IgD-negative memory B cell (primary cell): ENCODE measurements around the gene ARRB1. TPM values are rescaled to one million over a fixed set of nuclear protein-coding genes. Genes with fewer than 3 reads are reported as not detected.

Source experiments
- H3K27ac Mint-ChIP-seq, 3 donors: one replicate each; pipeline ENCODE4 v1.8.0; 2020 to 2022; ENCODE audit warnings: mild to moderate bottlenecking in 3 of 3, mixed read lengths in 3 of 3, moderate library complexity in 1 of 3
- H3K27me3 Mint-ChIP-seq: one replicate; pipeline ENCODE4 v1.8.0; 2021; ENCODE audit warnings: mixed read lengths
- H3K36me3 Mint-ChIP-seq: one replicate; pipeline ENCODE4 v1.8.0; 2020; ENCODE audit warnings: mild to moderate bottlenecking, mixed read lengths
- H3K4me1 Mint-ChIP-seq, 3 donors: one replicate each; pipeline ENCODE4 v1.8.0; 2020 to 2022; ENCODE audit warnings: mixed read lengths in 3 of 3, mild to moderate bottlenecking in 1 of 3
- H3K4me3 Mint-ChIP-seq, 4 donors: one replicate each; pipeline ENCODE4 v1.8.0; 2020 to 2022; ENCODE audit warnings: mild to moderate bottlenecking in 4 of 4, mixed read lengths in 4 of 4, moderate library complexity in 3 of 4
- H3K9me3 Mint-ChIP-seq, 3 donors: one replicate each; pipeline ENCODE4 v1.8.0; 2020 to 2021; ENCODE audit warnings: mixed read lengths in 3 of 3, mild to moderate bottlenecking in 1 of 3
- polyA plus RNA-seq: library from polyadenylated mRNA; unstranded; fragments of 300-500 nt; fragmentation: Illumina TruSeq; gene quantifications from one replicate; pipeline ENCODE4 v1.2.3, GENCODE V29; 2021

Gene ARRB1
- polyA plus RNA-seq, 1 donor from 2014 or later = 3.0 TPM

GRCh38 chr11:75326439-75326810 lies 25.0 kb downstream of the ARRB1 start:
- H3K36me3 Mint-ChIP-seq = no peaks in the 10 kb centered on the region
- peak overlapping the region in 1 of 3 donors; percentile 74 for H3K27ac Mint-ChIP-seq
- no peaks in the 10 kb centered on the region for H3K9me3 Mint-ChIP-seq
- H3K4me3 Mint-ChIP-seq = no peak overlapping the region
- no peaks in the 10 kb centered on the region for H3K27me3 Mint-ChIP-seq
- peaks cover 0 to 5% (median 5%) of the 10 kb centered on the region in 3 donors for H3K4me1 Mint-ChIP-seq

DNA sequence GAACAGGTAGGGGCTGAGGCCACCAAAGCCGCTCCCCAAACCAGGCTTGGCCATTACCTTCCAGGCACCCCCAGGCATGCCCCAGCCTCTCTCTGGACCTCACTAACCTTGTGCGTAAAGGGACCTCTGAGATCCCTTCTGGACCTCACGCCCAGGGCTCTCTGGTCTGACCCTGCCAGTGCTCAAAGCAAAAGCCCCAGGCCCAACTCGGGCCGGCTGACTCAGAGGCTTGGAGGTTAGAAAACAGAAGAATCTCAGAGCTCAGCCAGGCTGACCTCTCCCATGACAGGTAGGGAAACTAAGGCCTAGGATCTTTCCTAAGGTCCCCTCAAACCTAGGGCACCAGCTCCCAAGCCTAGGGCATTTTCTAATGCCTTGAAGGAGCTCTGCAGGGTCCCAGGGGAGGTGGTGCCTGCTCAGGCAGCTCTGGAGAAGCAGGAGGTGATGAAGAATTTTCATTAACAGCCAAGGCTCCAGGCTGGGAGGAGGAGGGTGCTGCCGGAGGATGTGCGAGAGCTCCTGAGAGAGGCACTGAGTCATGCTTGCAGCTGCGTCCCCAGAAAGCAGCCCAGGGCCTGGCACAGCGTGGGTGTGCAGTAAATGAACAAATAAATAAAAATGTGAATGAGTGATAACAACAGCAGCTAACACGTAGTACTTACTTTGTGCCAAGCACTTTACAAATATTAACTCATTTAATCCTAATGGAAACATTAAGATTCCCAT lies 25.6 kb downstream of the ARRB1 start:
- no peaks in the 10 kb centered on the region for H3K27me3 Mint-ChIP-seq
- peaks cover 0 to 5% (median 5%) of the 10 kb centered on the region in 3 donors for H3K4me1 Mint-ChIP-seq
- H3K9me3 Mint-ChIP-seq = no peaks in the 10 kb centered on the region
- no peak overlapping the region for H3K4me3 Mint-ChIP-seq
- peak overlapping the region in 1 of 3 donors; percentile 74 for H3K27ac Mint-ChIP-seq
- H3K36me3 Mint-ChIP-seq = no peaks in the 10 kb centered on the region

GRCh38 chr11:75324740-75325139 lies 26.7 kb downstream of the ARRB1 start:
- no peaks in the 10 kb centered on the region for H3K27me3 Mint-ChIP-seq
- no peaks in the 10 kb centered on the region for H3K36me3 Mint-ChIP-seq
- H3K4me1 Mint-ChIP-seq = peaks cover 0 to 3% (median 0%) of the 10 kb centered on the region in 3 donors
- H3K27ac Mint-ChIP-seq = no peak overlapping the region
- no peak overlapping the region for H3K4me3 Mint-ChIP-seq
- H3K9me3 Mint-ChIP-seq = no peaks in the 10 kb centered on the region

- H3K36me3 Mint-ChIP-seq = no peaks in the 10 kb centered on the region
- no peaks in the 10 kb centered on the region for H3K9me3 Mint-ChIP-seq
- H3K4me1 Mint-ChIP-seq = peaks cover 0 to 3% (median 0%) of the 10 kb centered on the region in 3 donors
- H3K4me3 Mint-ChIP-seq = no peak overlapping the region
- H3K27me3 Mint-ChIP-seq = no peaks in the 10 kb centered on the region
- no peak overlapping the region for H3K27ac Mint-ChIP-seq
Measured at GRCh38 chr11:75324189-75324588, 27.3 kb downstream of the ARRB1 start.

- H3K4me1 Mint-ChIP-seq = peaks cover 0 to 2% (median 0%) of the 10 kb centered on the region in 3 donors
- H3K27me3 Mint-ChIP-seq = no peaks in the 10 kb centered on the region
- H3K4me3 Mint-ChIP-seq = no peak overlapping the region
- H3K9me3 Mint-ChIP-seq = no peaks in the 10 kb centered on the region
- H3K27ac Mint-ChIP-seq = no peak overlapping the region
- H3K36me3 Mint-ChIP-seq = no peaks in the 10 kb centered on the region
Measured at GRCh38 chr11:75323609-75324008, 27.9 kb downstream of the ARRB1 start.

- H3K27ac Mint-ChIP-seq = no peak overlapping the region
- H3K36me3 Mint-ChIP-seq = no peaks in the 10 kb centered on the region
- H3K4me1 Mint-ChIP-seq = no peaks in the 10 kb centered on the region
- no peaks in the 10 kb centered on the region for H3K27me3 Mint-ChIP-seq
- no peak overlapping the region for H3K4me3 Mint-ChIP-seq
- no peaks in the 10 kb centered on the region for H3K9me3 Mint-ChIP-seq
Measured at GRCh38 chr11:75320643-75321042, 30.8 kb downstream of the ARRB1 start.

GRCh38 chr11:75320046-75320618 lies 31.3 kb downstream of the ARRB1 start:
- Mint-ChIP-seq H3K27ac (no peak overlapping the region), H3K4me1 (no peaks in the 10 kb centered on the region), H3K4me3 (no peak overlapping the region), H3K9me3 (no peaks in the 10 kb centered on the region), H3K27me3 (no peaks in the 10 kb centered on the region), H3K36me3 (no peaks in the 10 kb centered on the region)

- Mint-ChIP-seq H3K27me3 (no peaks in the 10 kb centered on the region), H3K27ac (no peak overlapping the region), H3K4me1 (no peaks in the 10 kb centered on the region), H3K36me3 (no peaks in the 10 kb centered on the region), H3K4me3 (no peak overlapping the region), H3K9me3 (no peaks in the 10 kb centered on the region)
Measured at GRCh38 chr11:75319035-75319877, 32.2 kb downstream of the ARRB1 start.

DNA sequence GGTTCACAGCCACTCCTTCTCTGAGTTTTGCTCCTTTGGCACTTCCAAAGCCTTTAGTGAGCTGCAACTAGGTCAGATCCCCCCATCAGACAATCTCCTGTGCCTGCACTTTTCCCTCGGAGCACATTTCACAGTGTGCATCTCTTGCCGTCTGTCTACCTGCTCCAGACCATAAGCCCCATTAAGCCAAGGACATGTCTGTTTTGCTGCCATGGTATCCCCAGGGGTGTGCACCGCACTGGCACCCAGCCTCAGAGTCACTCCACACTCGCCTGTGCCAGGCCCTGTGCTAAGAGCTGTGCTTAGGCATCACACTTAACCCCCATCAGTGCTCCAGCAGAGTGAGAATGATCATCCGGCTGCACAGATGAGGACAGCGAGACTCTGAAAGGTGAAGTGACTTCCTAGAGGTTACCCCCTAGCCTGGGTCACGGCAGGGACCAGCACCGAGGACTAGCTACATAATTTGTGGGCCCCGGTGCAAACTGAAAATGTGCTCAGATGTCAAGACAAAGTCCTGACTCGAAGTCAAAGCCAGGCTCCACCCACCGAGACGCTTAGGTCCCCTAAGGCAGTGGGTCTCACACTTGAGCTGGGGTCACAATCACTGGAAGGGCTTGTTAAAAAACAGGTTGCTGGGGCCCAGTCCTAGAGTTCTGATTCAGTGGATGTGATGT lies 33.9 kb downstream of the ARRB1 start:
- H3K9me3 Mint-ChIP-seq = no peaks in the 10 kb centered on the region
- H3K4me3 Mint-ChIP-seq = no peak overlapping the region
- no peaks in the 10 kb centered on the region for H3K27me3 Mint-ChIP-seq
- no peaks in the 10 kb centered on the region for H3K4me1 Mint-ChIP-seq
- H3K27ac Mint-ChIP-seq = no peak overlapping the region
- H3K36me3 Mint-ChIP-seq = no peaks in the 10 kb centered on the region

DNA sequence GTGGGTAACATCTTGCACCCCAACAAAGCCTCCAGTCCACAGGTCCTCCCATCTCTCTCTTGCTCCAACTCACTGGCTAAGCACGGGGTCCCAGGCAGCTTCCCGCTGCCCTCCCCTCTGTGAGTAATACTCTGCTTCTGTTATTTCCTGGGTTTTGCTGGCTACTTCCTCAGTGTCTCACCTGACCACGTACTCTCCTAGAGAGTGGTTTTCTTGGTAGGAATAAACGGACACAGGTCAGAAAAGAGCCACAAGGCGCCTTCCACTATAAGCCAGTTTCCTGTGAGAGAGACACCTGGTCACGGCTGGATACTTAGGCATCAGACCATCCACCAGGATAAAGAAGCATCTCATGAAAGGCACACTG lies 36.0 kb downstream of the ARRB1 start:
- peaks cover 0 to 2% (median 0%) of the 10 kb centered on the region in 3 donors for H3K9me3 Mint-ChIP-seq
- H3K4me3 Mint-ChIP-seq = no peak overlapping the region
- H3K27me3 Mint-ChIP-seq = no peaks in the 10 kb centered on the region
- H3K27ac Mint-ChIP-seq = no peak overlapping the region
- H3K4me1 Mint-ChIP-seq = no peaks in the 10 kb centered on the region
- H3K36me3 Mint-ChIP-seq = no peaks in the 10 kb centered on the region

GRCh38 chr11:75314771-75315438 lies 36.6 kb downstream of the ARRB1 start:
- Mint-ChIP-seq H3K27me3 (peaks cover 1% of the 10 kb centered on the region), H3K4me1 (no peaks in the 10 kb centered on the region), H3K27ac (no peak overlapping the region), H3K9me3 (peaks cover 0 to 2% (median 0%) of the 10 kb centered on the region in 3 donors), H3K36me3 (no peaks in the 10 kb centered on the region), H3K4me3 (no peak overlapping the region)

- H3K27ac Mint-ChIP-seq = no peak overlapping the region
- no peaks in the 10 kb centered on the region for H3K4me1 Mint-ChIP-seq
- no peak overlapping the region for H3K4me3 Mint-ChIP-seq
- H3K9me3 Mint-ChIP-seq = peaks cover 0 to 2% (median 0%) of the 10 kb centered on the region in 3 donors
- H3K27me3 Mint-ChIP-seq = peaks cover 1% of the 10 kb centered on the region
- no peaks in the 10 kb centered on the region for H3K36me3 Mint-ChIP-seq
Measured at GRCh38 chr11:75313513-75314272, 37.8 kb downstream of the ARRB1 start.

DNA sequence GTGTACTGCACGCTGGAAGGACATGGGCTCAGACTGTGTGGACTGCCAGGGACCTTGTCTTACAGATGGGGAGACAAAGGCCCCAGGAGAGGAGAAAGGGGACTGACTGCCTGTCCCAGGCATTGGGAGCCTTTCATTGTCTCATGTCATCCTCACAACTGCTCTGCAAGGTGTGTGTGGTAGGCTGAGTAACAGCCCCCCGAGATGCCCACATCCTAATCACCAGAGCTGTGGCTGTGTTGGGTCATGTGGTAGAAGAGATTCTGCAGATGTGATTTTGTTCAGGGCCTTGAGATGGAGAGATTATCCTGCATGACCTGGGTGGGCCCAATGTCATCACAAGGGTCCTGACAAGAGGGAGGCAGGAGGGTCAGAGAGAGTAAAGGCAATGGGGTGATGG lies 39.1 kb downstream of the ARRB1 start:
- H3K4me1 Mint-ChIP-seq = no peaks in the 10 kb centered on the region
- no peaks in the 10 kb centered on the region for H3K36me3 Mint-ChIP-seq
- peaks cover 1% of the 10 kb centered on the region for H3K27me3 Mint-ChIP-seq
- H3K27ac Mint-ChIP-seq = no peak overlapping the region
- H3K4me3 Mint-ChIP-seq = no peak overlapping the region
- peaks cover 0 to 2% (median 0%) of the 10 kb centered on the region in 3 donors for H3K9me3 Mint-ChIP-seq

DNA sequence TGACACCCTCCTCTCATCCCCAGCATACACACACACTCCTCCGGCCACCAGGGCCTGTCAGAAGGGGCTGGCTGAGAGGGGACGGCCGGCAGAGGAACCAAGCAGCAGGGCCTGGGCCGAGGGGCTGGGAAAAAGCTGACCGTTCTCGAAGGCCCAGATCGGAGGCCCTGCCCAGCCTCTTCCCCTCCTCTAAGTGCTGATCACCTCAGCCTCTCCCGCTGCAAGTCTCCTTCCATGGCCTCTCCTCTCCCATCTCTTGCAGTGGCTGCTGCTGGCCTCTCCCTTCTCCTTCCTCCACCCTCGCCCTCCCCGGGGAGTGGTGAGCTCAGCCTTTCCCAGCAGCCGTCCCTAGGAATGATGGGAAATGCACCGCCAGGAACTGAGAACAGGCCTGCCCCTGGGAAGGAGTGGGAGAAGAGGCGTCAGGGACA lies 39.6 kb downstream of the ARRB1 start:
- no peak overlapping the region for H3K27ac Mint-ChIP-seq
- H3K4me3 Mint-ChIP-seq = no peak overlapping the region
- peaks cover 0 to 2% (median 0%) of the 10 kb centered on the region in 3 donors for H3K9me3 Mint-ChIP-seq
- H3K27me3 Mint-ChIP-seq = peaks cover 1% of the 10 kb centered on the region
- H3K36me3 Mint-ChIP-seq = no peaks in the 10 kb centered on the region
- no peaks in the 10 kb centered on the region for H3K4me1 Mint-ChIP-seq
